Pancreas (tissue), 10 donors: ENCODE data around the gene CAMK2A. TPM values are rescaled to one million over a fixed set of nuclear protein-coding genes. Genes with fewer than 3 reads are reported as not detected.
A peak's percentile ranks its signal among the peaks of the same experiment; 100 is the strongest.

Experiments
- ATAC-seq, 4 donors: fragments of 200-7000 bp; cut with Tn5 transposase; one replicate each; pipeline versions ENCODE4 v1.8.0 to v1.9.1; 2020; ENCODE audit warnings: mild to moderate bottlenecking in 4 of 4, moderate library complexity in 4 of 4
- DNase-seq, 6 donors: peaks; one replicate each; pipeline ENCODE4 v3.0.0-alpha.2; 2020
- FAIRE-seq: peaks from 2 replicates; lab custom pipeline; 2012; peaks lifted over from hg19 to GRCh38; lab: Jason Lieb, UNC
- H3K27ac ChIP-seq, 4 donors: fragments of 200-600 bp; sonication (generic); 1 replicate in 3 of 4; 2 replicates in 1 of 4; pipeline versions ENCODE4 v1.5.0 to v1.8.0; 2020
- H3K27me3 ChIP-seq, 4 donors: fragments of 200-600 bp; one replicate each; pipeline ENCODE4 v1.8.0; 2021
- H3K36me3 ChIP-seq, 3 donors: fragments of 200-600 bp; sonication (generic) in 1 of 3; one replicate each; pipeline versions ENCODE4 v1.5.0 to v1.8.0; 2020 to 2021
- H3K4me1 ChIP-seq, 3 donors: fragments of 200-600 bp; one replicate each; pipeline ENCODE4 v1.8.0; 2021
- H3K4me3 ChIP-seq, 4 donors: fragments of 200-600 bp; sonication (generic) in 2 of 4; one replicate each; pipeline versions ENCODE4 v1.5.0 to v1.8.0; 2020 to 2021
- H3K9me3 ChIP-seq, 4 donors: fragments of 200-600 bp; one replicate each; pipeline ENCODE4 v1.8.0; 2021
- CTCF ChIP-seq, 4 donors: fragments of 200-600 bp; sonication (generic) in 3 of 4; IDR thresholded peaks; one replicate each; pipeline versions ENCODE4 v1.5.0 to v1.8.0; 2021; ENCODE audit warnings: antibody characterized with exemption in 4 of 4
- WGBS, 2 donors: extraction: QIAGEN DNeasy Blood & Tissue Kit; methylation state at CpG; one replicate each; pipeline ENCODE4 v1.1.7; 2013; 5-methylcytosine and 5-hydroxymethylcytosine counted together
- intact Hi-C, 3 donors: fragments of 100-400 bp; cut with DNase I; formaldehyde crosslinking; loops; one replicate each; pipeline versions ENCODE4 v1.11.1 to v1.14.2; 2022
- polyA plus RNA-seq, 2 donors: library from polyadenylated mRNA; stranded (reverse); fragments of 200-250 nt; gene quantifications; one replicate each; pipeline ENCODE4 v1.2.3, GENCODE V29; 2013
- total RNA-seq, 6 donors: library from RNA; stranded (reverse); fragmentation: NEBNext Ultra II Directional in 4 of 6; extraction: Animal tissue kit (Norgen Biotek cat#: 25700) in 4 of 6; gene quantifications; one replicate each; pipeline versions ENCODE4 v1.2.1 to v1.2.4, GENCODE V29; 2021 to 2023
- donor health status: healthy with polysubstance abuse.
- donor health status: DM: no; HTN: no; CAD: no; lungs with moderate emphysema.
- donor health status: DM: no; HTN: no; CAD: no.
- donor health status: control.
- donor health status: control.
- donor health status: Bipolar disorder and iron deficiency.
- donor health status: DM: yes; HTN: yes; CAD: no.
- donor health status: DM: no; HTN: no; CAD: no.
- donor health status: DM: no; HTN: no; CAD: no.
- donor health status: DM: yes; HTN: yes; CAD: no.

CAMK2A gene
- total and polyA plus RNA-seq, 8 donors, result 0.03 to 0.19 (median 0.08) TPM; not detected in 3

- peak overlapping the region in 1 of 4 donors; percentile 7 for H3K27ac ChIP-seq
- WGBS, 2 donors, result 78 to 84% methylated on average over 8 of the region's 8 CpGs
- FAIRE-seq, result no peak
- no peak for TF ChIP-seq CTCF (IDR thresholded peaks at IDR 0.05)
- no peaks in the 10 kb centered on the region for H3K36me3 ChIP-seq
- intact Hi-C loops, result loop anchor here in 1 of 3 donors (10.0 kb wide), 1 partner anchor 164 kb away; no protein-coding TSS in a partner anchor
- no peaks in the 10 kb centered on the region for H3K9me3 ChIP-seq
- peaks cover 19 to 30% (median 28%) of the 10 kb centered on the region in 3 donors for H3K4me1 ChIP-seq
- H3K27me3 ChIP-seq, result no peaks in the 10 kb centered on the region
- no peak overlapping the region for H3K4me3 ChIP-seq
- no peak for DNase-seq
- peak in 1 of 4 donors; percentile 4 for ATAC-seq
Measured at GRCh38 chr5:150271296-150271692, 18.3 kb downstream of the CAMK2A start.

- intact Hi-C loops, result loop anchor here in 1 of 3 donors (10.0 kb wide), 1 partner anchor 164 kb away; no protein-coding TSS in a partner anchor
- Histone ChIP-seq H3K27me3 (no peaks in the 10 kb centered on the region), H3K36me3 (no peaks in the 10 kb centered on the region), H3K27ac (peak overlapping the region in 1 of 4 donors; percentile 7), H3K4me1 (peaks cover 21 to 32% (median 30%) of the 10 kb centered on the region in 3 donors), H3K9me3 (no peaks in the 10 kb centered on the region), H3K4me3 (no peak overlapping the region)
- ATAC-seq (peak; percentile 69 to 85 (median 77)), FAIRE-seq (no peak), DNase-seq (peak in 5 of 6 donors; percentile 75 to 89 (median 87))
- TF ChIP-seq CTCF (IDR thresholded peaks at IDR 0.05), result no peak
- WGBS, 2 donors, result 26 to 30% methylated on average over 12 of the region's 12 CpGs
Measured at GRCh38 chr5:150270541-150271295, 18.9 kb downstream of the CAMK2A start.

GRCh38 chr5:150266871-150267291 lies 22.7 kb downstream of the CAMK2A start:
- Histone ChIP-seq H3K4me3 (no peak overlapping the region), H3K36me3 (no peaks in the 10 kb centered on the region), H3K27me3 (no peaks in the 10 kb centered on the region), H3K27ac (no peak overlapping the region), H3K9me3 (no peaks in the 10 kb centered on the region), H3K4me1 (peaks cover 21 to 38% (median 30%) of the 10 kb centered on the region in 3 donors)
- intact Hi-C loops, result no loop called here
- FAIRE-seq (no peak), ATAC-seq (peak; percentile 53 to 73 (median 72)), DNase-seq (peak in 4 of 6 donors; percentile 79 to 84 (median 80))
- 19 to 32% methylated on average over 4 of the region's 4 CpGs for WGBS, 2 donors
- TF ChIP-seq CTCF (IDR thresholded peaks at IDR 0.05), result no peak

GRCh38 chr5:150265870-150266383 lies 23.6 kb downstream of the CAMK2A start:
- Histone ChIP-seq H3K4me3 (no peak overlapping the region), H3K4me1 (peaks cover 21 to 38% (median 30%) of the 10 kb centered on the region in 3 donors), H3K27me3 (no peaks in the 10 kb centered on the region), H3K36me3 (no peaks in the 10 kb centered on the region), H3K27ac (no peak overlapping the region), H3K9me3 (no peaks in the 10 kb centered on the region)
- DNase-seq, result no peak
- intact Hi-C loops, result no loop called here
- TF ChIP-seq CTCF (IDR thresholded peaks at IDR 0.05), result no peak
- no peak for FAIRE-seq
- WGBS, 2 donors, result 69% methylated on average over 6 of the region's 6 CpGs
- no peak for ATAC-seq
